Measurements from ENCODE around the gene GLYATL1B.
"Not testable (repeated sequence)": the region's sequence is repeated elsewhere in the genome, so short reads cannot be mapped to it uniquely, and the experiment has no call there.

The GLYATL1B gene

GRCh38 chr11:59086007-59086406 is at the start of gene GLYATL1B:
GLYATL1B (plus strand) TSS chr11:59086307; CDS start chr11:59086307, 0 bp downstream.
- not testable (repeated sequence) for DNase-seq

- DNase-seq = not testable (repeated sequence)
Measured at GRCh38 chr11:59036542-59036941, 49.6 kb upstream of the GLYATL1B start.

- not testable (repeated sequence) for DNase-seq
Measured at GRCh38 chr11:59037434-59037833, 48.7 kb upstream of the GLYATL1B start.

GRCh38 chr11:59040607-59041006 is 45.5 kb upstream of the GLYATL1B start:
- no peak for DNase-seq

GRCh38 chr11:59051383-59051782 is 34.7 kb upstream of the GLYATL1B start:
- not testable (repeated sequence) for DNase-seq

GRCh38 chr11:59052355-59052754 is 33.8 kb upstream of the GLYATL1B start:
- DNase-seq = not testable (repeated sequence)

GRCh38 chr11:59053387-59053786 is 32.7 kb upstream of the GLYATL1B start:
- DNase-seq = peak; percentile 57

GRCh38 chr11:59058120-59059033 is 27.7 kb upstream of the GLYATL1B start:
- peak; percentile 94 for DNase-seq

- DNase-seq = not testable (repeated sequence)
Measured at GRCh38 chr11:59060096-59060495, 26.0 kb upstream of the GLYATL1B start.

GRCh38 chr11:59062602-59063529 is 23.2 kb upstream of the GLYATL1B start:
- no peak for DNase-seq

GRCh38 chr11:59063996-59064727 is 21.9 kb upstream of the GLYATL1B start:
- DNase-seq = not testable (repeated sequence)

- DNase-seq = peak; percentile 45
Measured at GRCh38 chr11:59069087-59069486, 17.0 kb upstream of the GLYATL1B start.

- no peak for DNase-seq
Measured at GRCh38 chr11:59076876-59077571, 9.1 kb upstream of the GLYATL1B start.

GRCh38 chr11:59078435-59078834 is 7.7 kb upstream of the GLYATL1B start:
- no peak for DNase-seq

GRCh38 chr11:59079086-59079485 is 7.0 kb upstream of the GLYATL1B start:
- no peak for DNase-seq

GRCh38 chr11:59080421-59080820 is 5.7 kb upstream of the GLYATL1B start:
- not testable (repeated sequence) for DNase-seq

- DNase-seq = not testable (repeated sequence)
Measured at GRCh38 chr11:59081430-59082020, 4.6 kb upstream of the GLYATL1B start.

- no peak for DNase-seq
Measured at GRCh38 chr11:59088162-59088561, 2.1 kb downstream of the GLYATL1B start.

- DNase-seq = not testable (repeated sequence)
Measured at GRCh38 chr11:59093576-59093975, 7.5 kb downstream of the GLYATL1B start.

- not testable (repeated sequence) for DNase-seq
Measured at GRCh38 chr11:59095225-59095624, 9.1 kb downstream of the GLYATL1B start.

GRCh38 chr11:59095972-59096575 is 10.0 kb downstream of the GLYATL1B start:
- DNase-seq = not testable (repeated sequence)
